CD14-positive monocyte (primary cell): ENCODE measurements around the gene ADRA2C. TPM values are rescaled to one million over a fixed set of nuclear protein-coding genes. Genes with fewer than 3 reads are reported as not detected.

ENCODE experiments used
- DNase-seq, 3 donors: peaks; one replicate each; pipeline ENCODE4 v3.0.0-alpha.2; 2011 to 2022
- H2AFZ ChIP-seq: 2 replicates; pipeline ENCODE4 v1.6.0; 2012; ENCODE audit warnings: mild to moderate bottlenecking, low read depth, low read length, inconsistent platforms; ENCODE audit not compliant: insufficient read depth, poor library complexity, severe bottlenecking
- H3K27ac ChIP-seq, 2 donors: 1 replicate in 1 of 2; 2 replicates in 1 of 2; pipeline ENCODE4 v1.5.1; 2012 to 2013; ENCODE audit warnings: low read length in 2 of 2, control low read depth in 1 of 2, inconsistent platforms in 1 of 2, low read depth in 1 of 2, mild to moderate bottlenecking in 1 of 2
- H3K27me3 ChIP-seq, 2 donors: one replicate each; pipeline versions ENCODE4 v1.6.0 to v1.6.1; 2011 to 2013; ENCODE audit warnings: low read length in 2 of 2; ENCODE audit not compliant: control insufficient read depth in 2 of 2, insufficient read depth in 2 of 2
- H3K36me3 ChIP-seq, 2 donors: replicated peaks in 1 of 2; 1 replicate in 1 of 2; 2 replicates in 1 of 2; pipeline versions ENCODE4 v1.5.1 to v1.6.1; 2012 to 2013; ENCODE audit warnings: low read length in 2 of 2, control low read depth in 1 of 2, inconsistent platforms in 1 of 2, mild to moderate bottlenecking in 1 of 2; ENCODE audit not compliant: insufficient read depth in 2 of 2, control insufficient read depth in 1 of 2
- H3K4me1 ChIP-seq, 2 donors: 1 replicate in 1 of 2; 2 replicates in 1 of 2; pipeline versions ENCODE4 v1.5.1 to v1.6.1; 2012 to 2013; ENCODE audit warnings: low read length in 2 of 2, control low read depth in 1 of 2, inconsistent platforms in 1 of 2, mild to moderate bottlenecking in 1 of 2, moderate library complexity in 1 of 2; ENCODE audit not compliant: insufficient read depth in 2 of 2, control insufficient read depth in 1 of 2
- H3K4me2 ChIP-seq: replicated peaks from 2 replicates; pipeline ENCODE3; 2012; ENCODE audit warnings: low read length, moderate library complexity, mild to moderate bottlenecking; ENCODE audit not compliant: poor library complexity, severe bottlenecking; ENCODE audit errors: extremely low read depth
- H3K4me3 ChIP-seq, 3 experiments: fragments of 200-600 bp in 1 of 3; sonication (generic) in 1 of 3; replicated peaks in 1 of 3; 1 replicate in 2 of 3; 2 replicates in 1 of 3; pipeline ENCODE4 v1.5.1; 2011 to 2013; ENCODE audit warnings: low read length in 3 of 3, mild to moderate bottlenecking in 3 of 3, control low read depth in 2 of 3, low read depth in 2 of 3, inconsistent platforms in 1 of 3, moderate library complexity in 1 of 3
- H3K79me2 ChIP-seq: 2 replicates; pipeline ENCODE4 v1.6.0; 2012; ENCODE audit warnings: mild to moderate bottlenecking, control low read depth, inconsistent platforms, low read length, moderate library complexity; ENCODE audit not compliant: insufficient read depth
- H3K9ac ChIP-seq: 2 replicates; pipeline ENCODE4 v1.6.0; 2017; ENCODE audit warnings: low read length, mild to moderate bottlenecking; ENCODE audit not compliant: insufficient read depth, poor library complexity, severe bottlenecking
- H3K9me3 ChIP-seq, 2 donors: replicated peaks in 1 of 2; 1 replicate in 1 of 2; 2 replicates in 1 of 2; pipeline versions ENCODE4 v1.5.1 to v1.6.1; 2012 to 2013; ENCODE audit warnings: low read length in 2 of 2, control low read depth in 1 of 2; ENCODE audit not compliant: control insufficient read depth in 1 of 2, insufficient read depth in 1 of 2
- H4K20me1 ChIP-seq: 2 replicates; pipeline ENCODE4 v1.6.0; 2012; ENCODE audit warnings: mild to moderate bottlenecking, low read length, control low read depth, moderate library complexity; ENCODE audit not compliant: insufficient read depth
- H3K27ac Mint-ChIP-seq, 7 donors: one replicate each; pipeline ENCODE4 v1.8.0; 2020; ENCODE audit warnings: mild to moderate bottlenecking in 7 of 7, mixed read lengths in 7 of 7, moderate library complexity in 6 of 7, inconsistent platforms in 2 of 7
- H3K27me3 Mint-ChIP-seq, 3 donors: one replicate each; pipeline ENCODE4 v1.8.0; 2021 to 2022; ENCODE audit warnings: low read depth in 3 of 3, mild to moderate bottlenecking in 3 of 3, mixed read lengths in 3 of 3, moderate library complexity in 3 of 3, inconsistent platforms in 1 of 3
- H3K36me3 Mint-ChIP-seq, 2 donors: one replicate each; pipeline ENCODE4 v1.8.0; 2020; ENCODE audit warnings: mixed read lengths in 2 of 2, inconsistent platforms in 1 of 2, mild to moderate bottlenecking in 1 of 2
- H3K4me1 Mint-ChIP-seq: one replicate; pipeline ENCODE4 v1.8.0; 2020; ENCODE audit warnings: mild to moderate bottlenecking, mixed read lengths
- H3K4me3 Mint-ChIP-seq, 2 donors: one replicate each; pipeline ENCODE4 v1.8.0; 2020; ENCODE audit warnings: mild to moderate bottlenecking in 2 of 2, mixed read lengths in 2 of 2, moderate library complexity in 1 of 2
- H3K9me3 Mint-ChIP-seq, 7 donors: one replicate each; pipeline ENCODE4 v1.8.0; 2020 to 2022; ENCODE audit warnings: mixed read lengths in 7 of 7, mild to moderate bottlenecking in 6 of 7, moderate library complexity in 6 of 7, inconsistent platforms in 2 of 7
- WGBS: methylation state at CpG from one replicate; pipeline ENCODE4 v1.1.5; 2013; ENCODE audit warnings: missing lambda C conversion rate; ENCODE audit not compliant: insufficient coverage; 5-methylcytosine and 5-hydroxymethylcytosine counted together
- intact Hi-C, 2 donors: fragments of 100-400 bp; cut with micrococcal nuclease; formaldehyde crosslinking; loops; one replicate each; pipeline versions ENCODE4 v1.15.0 to v1.15.1; 2023
- polyA plus RNA-seq, 3 donors: library from polyadenylated mRNA; depleted of rRNA in 1 of 3; unstranded in 2 of 3; stranded (reverse) in 1 of 3; fragments of 300-500 nt in 2 of 3; fragments of >200 nt in 1 of 3; fragmentation: Illumina TruSeq in 2 of 3; gene quantifications; 1 replicate in 2 of 3; 2 replicates in 1 of 3; pipeline ENCODE4 v1.2.3, GENCODE V29; 2012 to 2021
- TF ChIP-seq, protein P1 (sequence below): fragments of 200-600 bp; IDR thresholded peaks from one replicate; pipeline ENCODE4 v1.8.0; 2022; ENCODE audit warnings: antibody characterized with exemption, mild to moderate bottlenecking

ADRA2C gene
- polyA plus RNA-seq, 3 donors: not detected

DNA sequence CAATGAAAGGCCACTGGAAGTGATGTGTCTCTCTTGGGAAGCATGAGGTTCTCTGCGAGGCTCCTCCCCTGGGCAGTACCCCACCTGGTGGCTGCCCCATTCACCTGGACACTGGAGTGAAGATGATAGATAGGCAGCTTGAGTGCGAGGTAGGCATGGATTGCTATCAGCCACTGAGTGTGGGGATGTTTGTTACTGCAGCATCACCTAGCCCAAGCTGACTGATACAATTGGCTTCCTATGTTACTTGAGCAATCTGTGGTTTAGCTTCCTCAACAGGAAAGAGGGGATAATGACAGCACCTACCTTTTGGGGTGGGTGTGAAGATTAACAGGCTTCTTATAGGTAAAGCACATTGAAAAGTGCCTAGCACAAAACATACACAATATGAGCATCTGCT, 30.8 kb downstream of the ADRA2C start:
- no peak for DNase-seq
- H3K27me3 Mint-ChIP-seq: peaks cover 0 to 3% (median 2%) of the 10 kb centered on the region in 3 donors
- H3K4me3 ChIP-seq: no peak overlapping the region
- no peaks in the 10 kb centered on the region for H3K79me2 ChIP-seq
- WGBS: 100% methylated on average over 1 of the region's 2 CpGs
- no peak overlapping the region for H3K9ac ChIP-seq
- H3K4me3 Mint-ChIP-seq: no peak overlapping the region
- peaks cover 5 to 24% (median 18%) of the 10 kb centered on the region in 7 donors for H3K9me3 Mint-ChIP-seq
- no peak overlapping the region for H3K4me2 ChIP-seq
- H3K27ac ChIP-seq: no peak overlapping the region
- H3K27me3 ChIP-seq: no peaks in the 10 kb centered on the region
- H3K4me1 ChIP-seq: no peaks in the 10 kb centered on the region
- H3K36me3 ChIP-seq: no peaks in the 10 kb centered on the region
- H3K27ac Mint-ChIP-seq: no peak overlapping the region
- H3K36me3 Mint-ChIP-seq: no peaks in the 10 kb centered on the region
- no peaks in the 10 kb centered on the region for H3K4me1 Mint-ChIP-seq
- H3K9me3 ChIP-seq: peaks cover 18 to 19% of the 10 kb centered on the region in 2 donors
- TF ChIP-seq, protein P1, sequence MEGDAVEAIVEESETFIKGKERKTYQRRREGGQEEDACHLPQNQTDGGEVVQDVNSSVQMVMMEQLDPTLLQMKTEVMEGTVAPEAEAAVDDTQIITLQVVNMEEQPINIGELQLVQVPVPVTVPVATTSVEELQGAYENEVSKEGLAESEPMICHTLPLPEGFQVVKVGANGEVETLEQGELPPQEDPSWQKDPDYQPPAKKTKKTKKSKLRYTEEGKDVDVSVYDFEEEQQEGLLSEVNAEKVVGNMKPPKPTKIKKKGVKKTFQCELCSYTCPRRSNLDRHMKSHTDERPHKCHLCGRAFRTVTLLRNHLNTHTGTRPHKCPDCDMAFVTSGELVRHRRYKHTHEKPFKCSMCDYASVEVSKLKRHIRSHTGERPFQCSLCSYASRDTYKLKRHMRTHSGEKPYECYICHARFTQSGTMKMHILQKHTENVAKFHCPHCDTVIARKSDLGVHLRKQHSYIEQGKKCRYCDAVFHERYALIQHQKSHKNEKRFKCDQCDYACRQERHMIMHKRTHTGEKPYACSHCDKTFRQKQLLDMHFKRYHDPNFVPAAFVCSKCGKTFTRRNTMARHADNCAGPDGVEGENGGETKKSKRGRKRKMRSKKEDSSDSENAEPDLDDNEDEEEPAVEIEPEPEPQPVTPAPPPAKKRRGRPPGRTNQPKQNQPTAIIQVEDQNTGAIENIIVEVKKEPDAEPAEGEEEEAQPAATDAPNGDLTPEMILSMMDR: no peak
- intact Hi-C loops: no loop called here
- H2AFZ ChIP-seq: no peak overlapping the region
- no peaks in the 10 kb centered on the region for H4K20me1 ChIP-seq

DNA sequence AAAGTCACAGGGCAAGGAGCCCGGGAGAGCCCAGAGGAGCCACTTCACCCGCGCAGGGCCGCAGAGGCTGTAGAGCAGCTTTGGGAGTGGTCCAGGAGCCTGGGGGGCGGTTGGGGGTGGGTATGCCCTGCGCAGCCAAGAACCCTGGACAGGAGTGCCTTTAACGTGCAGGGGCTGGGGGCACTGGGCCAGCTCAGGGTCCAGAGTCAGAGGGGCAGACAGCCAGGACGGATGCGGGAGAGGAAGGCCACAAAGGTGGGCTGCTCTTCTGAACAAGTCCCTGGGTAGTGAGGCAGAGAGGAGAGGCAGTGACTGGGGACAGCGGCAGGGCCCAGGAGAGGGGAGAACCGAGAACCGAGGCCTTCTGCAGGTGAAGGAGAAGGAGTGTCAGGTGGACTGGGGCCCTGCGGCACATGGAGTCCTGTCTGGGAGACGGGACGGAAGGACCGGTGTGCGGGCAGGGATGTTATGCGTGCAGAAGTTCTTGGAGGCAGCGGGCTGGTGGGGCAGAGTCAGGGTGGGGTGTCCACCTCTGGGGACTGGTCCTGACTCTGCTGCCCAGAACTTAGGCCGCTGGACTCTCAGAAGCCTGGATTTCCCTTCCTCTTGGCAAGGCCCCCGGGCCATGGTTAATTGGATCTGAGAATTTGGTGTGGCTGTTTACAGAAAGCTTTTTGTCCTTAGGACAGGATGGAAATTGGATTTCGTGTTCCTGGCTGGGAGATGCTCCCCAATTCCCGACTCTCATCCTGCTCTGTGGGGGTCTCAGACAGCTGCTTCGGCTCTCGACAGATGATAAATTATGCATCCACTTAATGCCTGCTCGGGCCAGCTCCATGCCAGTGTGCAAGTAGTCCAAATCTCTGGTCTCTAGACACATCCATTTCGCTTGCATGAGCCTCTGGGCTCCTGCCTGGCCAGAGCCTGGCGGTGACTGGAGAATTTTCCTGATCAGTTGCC, 31.9 kb downstream of the ADRA2C start:
- 88% methylated on average over 26 of the region's 28 CpGs for WGBS
- intact Hi-C loops: no loop called here

More for the DNA sequence above, 31.9 kb downstream of the ADRA2C start:
- Histone ChIP-seq H3K4me1 (peaks cover 0 to 4% of the 10 kb centered on the region in 2 donors), H3K27me3 (no peaks in the 10 kb centered on the region), H2AFZ (no peak overlapping the region), H3K4me3 (no peak overlapping the region), H3K9ac (no peak overlapping the region), H3K27ac (no peak overlapping the region), H3K79me2 (no peaks in the 10 kb centered on the region), H3K9me3 (peaks cover 18 to 19% of the 10 kb centered on the region in 2 donors), H3K4me2 (no peak overlapping the region), H3K36me3 (no peaks in the 10 kb centered on the region), H4K20me1 (no peaks in the 10 kb centered on the region)
- Mint-ChIP-seq H3K27ac (no peak overlapping the region), H3K4me3 (no peak overlapping the region), H3K27me3 (peaks cover under 1 to 7% (median 2%) of the 10 kb centered on the region in 3 donors), H3K4me1 (no peaks in the 10 kb centered on the region), H3K9me3 (peaks cover 5 to 22% (median 17%) of the 10 kb centered on the region in 7 donors), H3K36me3 (no peaks in the 10 kb centered on the region)
- TF ChIP-seq, protein P1: no peak
- DNase-seq: no peak
